Dermis microvascular lymphatic vessel endothelial cell (primary cell): ENCODE results near the gene HRNR. TPM values are rescaled to one million over a fixed set of nuclear protein-coding genes. Genes with fewer than 3 reads are reported as not detected.

Experiments
- total RNA-seq: library from RNA; depleted of rRNA; stranded (reverse); fragments of >200 nt; gene quantifications from 2 replicates; pipeline ENCODE4 v1.2.1, GENCODE V29; 2014

Gene HRNR
- total RNA-seq, 1 donor from 2014 or later = not detected

Other genes starting within 250 kb of the HRNR start
- gene S100A10, start 230.3 kb downstream of the HRNR start, total RNA-seq = 114 and 126 TPM in 2 replicates
- 17.1 and 23.1 TPM in 2 replicates for gene S100A11, start 187.2 kb downstream of the HRNR start, total RNA-seq
- gene TCHHL1, start 135.1 kb downstream of the HRNR start, total RNA-seq = not detected in 2 replicates
- gene TCHH, start 108.7 kb downstream of the HRNR start, total RNA-seq = under 0.01 TPM in 2 replicates
- not detected in 2 replicates for gene RPTN, start 65.0 kb downstream of the HRNR start, total RNA-seq
- not detected in 2 replicates for gene FLG, start 101.0 kb upstream of the HRNR start, total RNA-seq
- not detected in 2 replicates for gene FLG2, start 135.8 kb upstream of the HRNR start, total RNA-seq
- not detected in 2 replicates for gene CRNN, start 190.1 kb upstream of the HRNR start, total RNA-seq